Adrenal gland (tissue), 12 donors: ENCODE measurements around the gene PSMD5. TPM values are rescaled to one million over a fixed set of nuclear protein-coding genes. Genes with fewer than 3 reads are reported as not detected.

ENCODE experiments used
- DNase-seq, 7 donors: peaks; one replicate each; pipeline ENCODE4 v3.0.0-alpha.2; 2019 to 2020
- H3K27ac ChIP-seq, 5 donors: fragments of 200-600 bp; sonication (generic) in 4 of 5; 1 replicate in 3 of 5; 2 replicates in 2 of 5; pipeline versions ENCODE4 v1.5.1 to v1.8.0; 2016 to 2020; ENCODE audit warnings: mild to moderate bottlenecking in 1 of 5
- H3K27me3 ChIP-seq: fragments of 200-600 bp; 2 replicates; pipeline ENCODE4 v1.8.0; 2021
- H3K36me3 ChIP-seq, 2 donors: fragments of 200-600 bp; replicated peaks in 1 of 2; 1 replicate in 1 of 2; 2 replicates in 1 of 2; pipeline versions ENCODE4 v1.5.1 to v1.8.0; 2018 to 2022
- H3K4me1 ChIP-seq, 2 donors: fragments of 200-600 bp; replicated peaks in 1 of 2; 1 replicate in 1 of 2; 2 replicates in 1 of 2; pipeline versions ENCODE4 v1.5.1 to v1.8.0; 2018 to 2021
- H3K4me3 ChIP-seq, 4 donors: fragments of 200-600 bp; sonication (generic) in 3 of 4; one replicate each; pipeline ENCODE4 v1.5.1; 2016 to 2018
- H3K9me3 ChIP-seq, 3 donors: fragments of 200-600 bp; sonication (generic) in 1 of 3; replicated peaks in 1 of 3; 1 replicate in 2 of 3; 2 replicates in 1 of 3; pipeline versions ENCODE4 v1.5.1 to v1.8.0; 2016 to 2021
- POLR2A ChIP-seq, 2 donors: fragments of 450-650 bp; IDR thresholded peaks; one replicate each; pipeline ENCODE4 v1.6.1; 2017; ENCODE audit warnings: antibody characterized with exemption in 2 of 2, mild to moderate bottlenecking in 2 of 2, moderate library complexity in 1 of 2
- WGBS, 4 donors: extraction: QIAGEN DNeasy Blood & Tissue Kit in 2 of 4; methylation state at CpG; one replicate each; pipeline versions ENCODE4 v1.1.5 to v1.1.7; 2013 to 2017; 5-methylcytosine and 5-hydroxymethylcytosine counted together
- intact Hi-C, 2 donors: fragments of 100-400 bp; cut with DNase I; formaldehyde crosslinking; loops; one replicate each; pipeline versions ENCODE4 v1.14.1 to v1.15.0; 2022 to 2023
- polyA plus RNA-seq, 3 donors: library from polyadenylated mRNA; stranded (reverse); fragments of 200-250 nt in 2 of 3; fragments of 350-450 nt in 1 of 3; fragmentation: Illumina TruSeq in 1 of 3; extraction: RNeasy Lipid Tissue Mini Kit (QIAGEN cat#74804) in 1 of 3; gene quantifications; one replicate each; pipeline ENCODE4 v1.2.3, GENCODE V29; 2013 to 2014
- total RNA-seq, 9 donors: library from RNA; depleted of rRNA in 4 of 9; stranded (reverse); fragments of >200 nt in 4 of 9; fragments of 120-200 nt in 1 of 9; fragmentation: NEBNext Ultra II Directional in 1 of 9; extraction: Animal tissue kit (Norgen Biotek cat#: 25700) in 1 of 9; gene quantifications; one replicate each; pipeline versions ENCODE4 v1.1.0 to v1.2.4, GENCODE V29; 2013 to 2023
- TF ChIP-seq, protein P1 (sequence below), 6 experiments: fragments of 450-650 bp in 4 of 6; fragments of 200-600 bp in 2 of 6; sonication (generic) in 1 of 6; IDR thresholded peaks; 1 replicate in 5 of 6; 2 replicates in 1 of 6; pipeline versions ENCODE4 v1.5.1 to v1.8.0; 2016 to 2021; ENCODE audit warnings: antibody characterized with exemption in 6 of 6, mild to moderate bottlenecking in 2 of 6, moderate library complexity in 1 of 6
- donor health status: healthy with polysubstance abuse.
- donor health status: Bipolar disorder and iron deficiency.
- donor health status: DM: yes; HTN: yes; CAD: no.
- donor health status: DM: no; HTN: no; CAD: no.
- donor health status: DM: no; HTN: no; CAD: no.
- donor health status: DM: yes; HTN: yes; CAD: no.

The PSMD5 gene
- total and polyA plus RNA-seq, 12 donors, result 15.6 to 78.8 (median 46.0) TPM

DNA sequence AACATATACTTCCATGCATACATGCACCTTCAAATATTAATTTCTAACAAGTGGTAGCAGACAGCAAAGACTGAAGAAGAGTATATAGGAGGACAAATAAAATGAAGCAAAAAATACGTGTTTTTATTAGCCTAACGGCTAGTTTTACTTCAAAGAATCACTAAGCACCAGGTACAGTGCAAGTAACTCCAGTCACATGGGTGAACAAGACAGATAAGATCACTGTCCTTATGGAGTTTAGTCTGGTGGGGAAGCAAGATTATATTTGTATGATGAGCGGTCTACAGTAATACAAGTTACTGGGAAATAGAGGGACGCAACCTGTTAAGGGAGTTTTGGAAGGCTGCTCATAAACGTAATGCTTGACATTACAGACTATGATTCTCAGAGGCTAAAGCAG, 65.5 kb downstream of the PSMD5 start:
- peaks cover 0 to 4% of the 10 kb centered on the region in 2 donors for H3K4me1 ChIP-seq
- intact Hi-C loops, result no loop called here
- H3K27ac ChIP-seq, result no peak overlapping the region
- DNase-seq, result no peak
- no peak for TF ChIP-seq POLR2A (IDR thresholded peaks at IDR 0.05)
- WGBS, 4 donors, result 92 to 96% (median 95%) methylated on average over 5 of the region's 5 CpGs
- H3K27me3 ChIP-seq, result no peaks in the 10 kb centered on the region
- no peak overlapping the region for H3K4me3 ChIP-seq
- H3K36me3 ChIP-seq, result peaks cover 0 to 58% of the 10 kb centered on the region in 2 donors
- H3K9me3 ChIP-seq, result no peaks in the 10 kb centered on the region

DNA sequence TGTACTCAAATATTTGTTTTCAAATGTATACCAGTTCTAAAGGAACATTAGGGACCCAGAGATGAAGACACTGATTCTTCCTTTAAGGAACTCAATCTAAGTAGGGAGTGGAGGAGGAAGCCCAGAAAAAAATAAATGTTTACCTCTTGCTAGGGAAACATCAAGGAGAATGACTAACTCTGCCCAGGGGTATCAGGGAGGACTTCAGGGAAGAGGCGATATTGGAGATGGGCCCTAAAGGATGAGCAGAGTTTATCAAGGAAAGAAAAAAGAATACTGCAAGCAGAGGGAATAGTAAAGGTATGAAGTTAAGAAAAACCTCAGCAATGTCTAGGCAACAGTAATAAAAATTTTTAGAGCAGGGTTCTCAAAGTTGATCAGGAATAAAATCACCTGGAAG, 65.9 kb downstream of the PSMD5 start:
- no peaks in the 10 kb centered on the region for H3K9me3 ChIP-seq
- DNase-seq, result no peak
- H3K27ac ChIP-seq, result no peak overlapping the region
- TF ChIP-seq, protein P1, sequence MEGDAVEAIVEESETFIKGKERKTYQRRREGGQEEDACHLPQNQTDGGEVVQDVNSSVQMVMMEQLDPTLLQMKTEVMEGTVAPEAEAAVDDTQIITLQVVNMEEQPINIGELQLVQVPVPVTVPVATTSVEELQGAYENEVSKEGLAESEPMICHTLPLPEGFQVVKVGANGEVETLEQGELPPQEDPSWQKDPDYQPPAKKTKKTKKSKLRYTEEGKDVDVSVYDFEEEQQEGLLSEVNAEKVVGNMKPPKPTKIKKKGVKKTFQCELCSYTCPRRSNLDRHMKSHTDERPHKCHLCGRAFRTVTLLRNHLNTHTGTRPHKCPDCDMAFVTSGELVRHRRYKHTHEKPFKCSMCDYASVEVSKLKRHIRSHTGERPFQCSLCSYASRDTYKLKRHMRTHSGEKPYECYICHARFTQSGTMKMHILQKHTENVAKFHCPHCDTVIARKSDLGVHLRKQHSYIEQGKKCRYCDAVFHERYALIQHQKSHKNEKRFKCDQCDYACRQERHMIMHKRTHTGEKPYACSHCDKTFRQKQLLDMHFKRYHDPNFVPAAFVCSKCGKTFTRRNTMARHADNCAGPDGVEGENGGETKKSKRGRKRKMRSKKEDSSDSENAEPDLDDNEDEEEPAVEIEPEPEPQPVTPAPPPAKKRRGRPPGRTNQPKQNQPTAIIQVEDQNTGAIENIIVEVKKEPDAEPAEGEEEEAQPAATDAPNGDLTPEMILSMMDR (IDR thresholded peaks at IDR 0.05), result no peak
- no peak for TF ChIP-seq POLR2A (IDR thresholded peaks at IDR 0.05)
- H3K27me3 ChIP-seq, result no peaks in the 10 kb centered on the region
- intact Hi-C loops, result no loop called here
- peaks cover 0 to 4% of the 10 kb centered on the region in 2 donors for H3K4me1 ChIP-seq
- H3K4me3 ChIP-seq, result no peak overlapping the region
- 96 to 100% (median 97%) methylated on average over 1 of the region's 1 CpG for WGBS, 4 donors
- peaks cover 0 to 61% of the 10 kb centered on the region in 2 donors for H3K36me3 ChIP-seq

DNA sequence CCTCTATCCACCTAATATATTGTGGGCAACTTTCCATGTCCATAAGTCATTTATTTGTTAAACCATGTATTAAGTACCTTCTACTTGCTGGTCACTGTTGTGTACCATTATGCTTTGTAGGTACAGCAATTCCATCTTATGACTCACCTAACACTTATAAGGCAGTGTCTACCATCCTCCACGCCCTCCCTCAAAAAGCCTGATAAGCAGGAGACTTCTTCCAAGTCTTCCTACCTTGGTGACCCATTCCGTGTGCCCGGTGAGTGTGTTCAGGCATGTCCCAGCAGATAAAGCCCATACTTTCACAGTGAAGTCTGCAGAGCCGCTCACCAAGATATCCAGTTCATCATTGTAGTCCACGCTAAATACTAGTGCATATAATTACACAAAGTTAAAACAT, 66.9 kb downstream of the PSMD5 start:
- Histone ChIP-seq H3K4me3 (no peak overlapping the region), H3K9me3 (no peaks in the 10 kb centered on the region), H3K27ac (no peak overlapping the region), H3K36me3 (peaks cover 0 to 70% of the 10 kb centered on the region in 2 donors), H3K27me3 (no peaks in the 10 kb centered on the region), H3K4me1 (peaks cover 0 to 4% of the 10 kb centered on the region in 2 donors)
- no peak for DNase-seq
- WGBS, 4 donors, result 94 to 98% (median 96%) methylated on average over 5 of the region's 5 CpGs
- intact Hi-C loops, result no loop called here
- no peak for TF ChIP-seq POLR2A (IDR thresholded peaks at IDR 0.05)
- TF ChIP-seq, protein P1 (IDR thresholded peaks at IDR 0.05), result no peak

DNA sequence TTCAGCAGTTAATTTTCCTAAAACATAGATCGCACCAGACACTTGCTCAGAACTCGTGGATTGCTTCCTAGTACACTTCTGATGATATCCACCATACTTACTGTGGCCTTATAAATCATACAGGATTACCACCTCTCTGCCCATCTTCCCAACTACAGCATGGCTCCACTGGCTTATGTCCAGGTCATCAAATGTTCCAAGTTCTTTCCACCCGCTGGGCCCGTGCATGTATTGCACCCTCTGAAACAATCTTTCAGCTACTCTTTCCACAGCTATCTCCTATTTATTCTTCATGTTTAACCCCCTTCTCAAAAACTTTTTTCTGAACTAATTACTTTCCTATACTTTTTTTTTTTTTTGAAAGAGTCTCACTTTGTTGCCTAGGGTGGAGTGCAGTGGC, 68.0 kb downstream of the PSMD5 start:
- TF ChIP-seq, protein P1 (IDR thresholded peaks at IDR 0.05), result no peak
- no peak for TF ChIP-seq POLR2A (IDR thresholded peaks at IDR 0.05)
- H3K9me3 ChIP-seq, result no peaks in the 10 kb centered on the region
- intact Hi-C loops, result no loop called here
- no peaks in the 10 kb centered on the region for H3K27me3 ChIP-seq
- DNase-seq, result no peak
- peaks cover 0 to 4% of the 10 kb centered on the region in 2 donors for H3K4me1 ChIP-seq
- no peak overlapping the region for H3K4me3 ChIP-seq
- H3K27ac ChIP-seq, result no peak overlapping the region
- H3K36me3 ChIP-seq, result peaks cover 0 to 81% of the 10 kb centered on the region in 2 donors
- WGBS, 4 donors, result 93 to 97% (median 94%) methylated on average over 4 of the region's 4 CpGs

DNA sequence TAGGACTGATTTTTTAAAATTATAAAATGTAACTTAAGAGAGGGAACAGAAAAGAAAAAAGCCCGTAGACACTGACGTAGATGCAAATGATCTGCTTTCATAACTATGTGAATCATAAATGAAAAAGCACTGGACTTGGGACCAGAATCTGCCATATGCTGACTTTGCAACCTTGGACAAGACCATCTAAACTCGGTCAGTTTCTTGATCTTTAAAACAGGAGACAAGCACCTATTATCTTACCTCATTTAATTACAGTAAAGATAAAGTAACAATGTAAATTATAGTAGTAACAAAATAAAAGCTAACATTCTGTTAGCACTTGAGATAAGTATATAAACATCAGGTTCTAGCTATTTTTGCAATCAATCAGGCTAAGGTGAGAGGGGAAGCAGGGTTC, 69.5 kb downstream of the PSMD5 start:
- intact Hi-C loops, result no loop called here
- peaks cover 0 to 90% of the 10 kb centered on the region in 2 donors for H3K36me3 ChIP-seq
- no peaks in the 10 kb centered on the region for H3K9me3 ChIP-seq
- H3K27me3 ChIP-seq, result no peaks in the 10 kb centered on the region
- DNase-seq, result no peak
- 73 to 87% (median 83%) methylated on average over 3 of the region's 3 CpGs for WGBS, 4 donors
- TF ChIP-seq, protein P1 (IDR thresholded peaks at IDR 0.05), result no peak
- TF ChIP-seq POLR2A (IDR thresholded peaks at IDR 0.05), result no peak
- no peak overlapping the region for H3K27ac ChIP-seq
- H3K4me3 ChIP-seq, result no peak overlapping the region
- peaks cover 8 to 10% of the 10 kb centered on the region in 2 donors for H3K4me1 ChIP-seq
